KOPT-K1 (cell line): Measurements from ENCODE around the gene RIN3.
"Not testable (repeated sequence)": the region's sequence is repeated elsewhere in the genome, so short reads cannot be mapped to it uniquely, and the experiment has no call there.

Source experiments
- H3K27ac ChIP-seq: fragments of 200-600 bp; sonication (generic); 2 replicates; pipeline ENCODE4 v1.5.1; 2016; ENCODE audit warnings: antibody characterized with exemption, mild to moderate bottlenecking, low read depth, low read length; ENCODE audit not compliant: poor library complexity, severe bottlenecking
- H3K36me3 ChIP-seq: fragments of 200-600 bp; sonication (generic); 2 replicates; pipeline ENCODE4 v1.5.1; 2017; ENCODE audit warnings: antibody characterized with exemption, mild to moderate bottlenecking, low read length, moderate library complexity; ENCODE audit not compliant: insufficient read depth
- H3K9me3 ChIP-seq: fragments of 200-600 bp; sonication (generic); 2 replicates; pipeline ENCODE4 v1.5.1; 2017; ENCODE audit warnings: antibody characterized with exemption, low read length, mild to moderate bottlenecking; ENCODE audit not compliant: insufficient read depth, poor library complexity, severe bottlenecking

The RIN3 gene

DNA sequence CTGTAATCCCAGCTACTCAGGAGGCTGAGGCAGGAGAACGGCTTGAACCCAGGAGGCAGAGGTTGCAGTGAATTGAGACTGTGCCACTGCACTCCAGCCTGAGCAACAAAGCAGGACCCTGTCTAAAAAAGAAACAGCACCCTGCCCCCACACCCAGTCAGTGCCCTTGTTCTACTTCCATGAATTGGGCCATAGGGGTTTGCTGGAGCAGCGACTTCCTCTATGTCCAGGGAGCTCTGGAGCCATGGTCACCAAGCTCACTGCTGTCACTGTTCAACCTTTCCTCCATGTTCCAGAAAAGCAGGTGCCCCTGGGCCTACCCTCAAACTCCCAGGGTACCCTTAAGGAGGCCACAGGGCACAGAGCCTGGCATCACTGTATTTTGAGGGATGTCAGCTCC is 116.8 kb downstream of the RIN3 start:
- Histone ChIP-seq H3K27ac (no peak overlapping the region), H3K36me3 (peaks cover 33% of the 10 kb centered on the region), H3K9me3 (peaks cover 28% of the 10 kb centered on the region)

DNA sequence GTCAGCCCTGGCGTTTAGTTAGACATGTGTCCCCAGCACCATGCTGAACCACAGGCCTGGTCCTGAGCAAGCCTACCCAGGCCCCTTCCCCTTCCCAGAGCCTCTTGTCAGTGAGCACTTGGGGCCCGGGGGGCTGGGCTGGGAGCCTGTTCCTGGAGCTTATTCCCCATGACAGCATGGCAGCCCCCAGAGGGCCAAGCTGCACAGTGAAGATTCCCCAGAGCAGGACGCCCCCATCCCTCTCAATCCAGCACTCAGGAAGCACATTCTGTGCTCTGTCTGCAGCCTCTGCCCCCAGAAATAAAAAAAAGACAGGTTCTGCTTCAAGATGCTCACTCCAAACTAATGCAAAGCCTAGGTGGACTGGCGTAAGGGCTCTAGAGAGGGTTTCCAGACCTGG is 117.5 kb downstream of the RIN3 start:
- Histone ChIP-seq H3K27ac (no peak overlapping the region), H3K9me3 (peaks cover 22% of the 10 kb centered on the region), H3K36me3 (peaks cover 27% of the 10 kb centered on the region)

DNA sequence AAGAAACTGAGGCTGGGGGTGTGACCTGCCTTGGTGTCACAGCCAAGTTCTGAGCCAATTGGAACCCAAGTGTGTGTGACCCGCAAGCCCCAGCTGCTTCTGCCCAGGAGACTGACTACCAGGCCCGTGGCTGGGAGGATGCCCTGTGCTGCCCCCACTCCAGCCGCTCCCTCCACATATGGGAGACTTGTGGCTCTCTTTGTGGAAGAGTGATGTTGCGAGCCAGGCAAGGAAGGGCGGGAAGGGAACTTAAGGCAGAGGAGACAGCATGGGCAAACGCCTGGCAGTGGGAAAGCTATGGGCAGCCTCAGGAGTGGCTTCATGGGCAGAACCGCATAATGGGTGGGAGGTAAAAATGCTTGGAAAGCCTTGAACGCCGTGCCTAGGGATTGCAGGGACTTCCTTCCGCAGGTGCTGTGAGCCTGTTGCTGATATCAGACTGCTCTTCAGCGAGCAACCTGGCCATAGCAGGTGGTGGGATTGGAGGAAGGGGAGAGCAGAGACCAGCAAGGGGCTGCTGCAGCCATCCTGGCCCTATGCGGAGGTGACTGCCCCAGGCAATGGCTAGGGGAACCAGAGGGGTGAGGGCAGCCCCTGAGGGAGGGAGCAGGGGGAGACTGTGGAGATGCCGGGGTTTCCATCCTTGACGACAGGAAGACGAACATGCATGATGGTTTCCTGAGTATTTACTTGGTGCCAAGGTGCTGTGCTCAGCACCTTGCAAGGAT is 119.1 kb downstream of the RIN3 start:
- Histone ChIP-seq H3K36me3 (peaks cover 10% of the 10 kb centered on the region), H3K27ac (no peak overlapping the region), H3K9me3 (peaks cover 5% of the 10 kb centered on the region)

DNA sequence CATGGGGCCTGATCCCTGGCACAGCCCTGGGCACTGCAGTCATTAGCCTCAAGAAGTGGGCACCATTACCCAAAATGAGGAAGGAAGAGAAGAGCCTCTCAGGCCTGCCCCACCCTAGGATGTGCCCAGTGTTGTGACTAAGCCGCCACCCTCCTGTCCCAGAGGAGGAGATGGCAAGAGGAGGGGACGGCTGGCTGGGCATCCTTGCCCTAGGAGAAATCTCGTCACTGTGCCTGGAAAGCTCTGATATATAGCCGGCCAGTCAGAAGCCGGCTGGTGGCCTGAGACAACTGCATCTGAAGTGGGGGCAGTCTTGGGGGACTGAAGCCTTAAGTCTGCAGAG is 119.7 kb downstream of the RIN3 start:
- Histone ChIP-seq H3K27ac (no peak overlapping the region), H3K9me3 (peaks cover under 1% of the 10 kb centered on the region), H3K36me3 (peaks cover 6% of the 10 kb centered on the region; the same call in 1 of the 2 replicates)

DNA sequence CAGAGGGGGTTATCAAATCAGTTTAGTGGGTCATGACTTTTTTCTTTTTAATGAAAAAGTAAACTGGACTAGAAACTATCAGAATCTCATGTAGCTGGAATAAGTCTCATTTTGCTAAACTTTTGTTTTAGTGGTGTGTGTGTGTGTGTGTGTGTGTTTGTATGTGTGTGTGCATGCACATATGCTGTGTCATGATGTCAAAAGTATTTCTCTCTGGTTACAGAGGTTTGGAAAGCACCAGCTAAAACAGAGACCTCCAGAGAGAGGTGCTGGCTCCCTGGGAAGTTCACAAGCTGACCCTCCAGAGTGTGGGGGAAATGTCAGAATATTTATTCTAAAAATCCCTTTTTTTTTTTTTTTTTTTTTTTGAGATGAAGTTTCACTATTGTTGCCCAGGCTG is 120.1 kb downstream of the RIN3 start:
- Histone ChIP-seq H3K9me3 (no peaks in the 10 kb centered on the region), H3K27ac (no peak overlapping the region), H3K36me3 (peaks cover 6% of the 10 kb centered on the region; the same call in 1 of the 2 replicates)

DNA sequence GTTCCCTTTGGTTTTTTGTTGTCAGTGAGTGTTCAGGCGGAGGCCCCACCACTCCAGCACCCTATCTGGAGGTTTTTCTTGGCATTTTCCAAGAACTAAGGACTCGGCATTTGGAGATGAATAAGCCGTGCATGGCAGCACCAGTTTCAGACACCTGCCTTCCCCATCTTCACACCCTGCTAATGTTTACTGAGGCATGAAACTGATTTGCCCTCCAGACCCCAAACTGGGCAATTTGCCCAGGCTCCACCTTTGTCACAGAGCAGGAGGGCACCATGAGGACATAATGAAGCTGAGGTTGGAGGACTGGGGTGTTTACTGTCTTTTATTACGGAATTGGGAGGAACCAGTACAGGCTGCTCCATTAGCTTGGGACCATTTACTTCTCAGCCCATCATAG is 121.5 kb downstream of the RIN3 start:
- Histone ChIP-seq H3K9me3 (no peaks in the 10 kb centered on the region), H3K36me3 (peaks cover 2% of the 10 kb centered on the region; the same call in 1 of the 2 replicates), H3K27ac (no peak overlapping the region)

DNA sequence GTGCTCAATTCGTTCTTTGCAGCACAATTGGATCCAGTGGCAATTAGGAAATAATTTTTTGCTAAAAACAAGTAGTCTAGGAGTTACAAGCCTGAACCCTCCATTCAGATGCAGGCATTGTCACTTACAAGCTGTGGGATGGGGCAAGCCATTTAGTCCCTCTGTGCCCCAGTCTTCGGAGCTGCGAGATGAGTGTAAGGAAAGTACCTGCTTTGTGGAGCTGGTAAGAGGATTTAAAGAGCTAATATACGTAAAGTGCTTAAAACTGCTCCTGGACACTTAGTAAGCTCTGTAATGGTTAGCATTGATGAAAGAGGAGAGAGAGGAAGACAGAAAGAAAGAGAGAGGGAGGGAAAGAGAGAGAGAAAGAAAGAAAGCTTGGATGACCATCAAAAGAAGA is 122.3 kb downstream of the RIN3 start:
- Histone ChIP-seq H3K9me3 (no peaks in the 10 kb centered on the region), H3K36me3 (peaks cover under 1% of the 10 kb centered on the region; the same call in 1 of the 2 replicates), H3K27ac (no peak overlapping the region)

DNA sequence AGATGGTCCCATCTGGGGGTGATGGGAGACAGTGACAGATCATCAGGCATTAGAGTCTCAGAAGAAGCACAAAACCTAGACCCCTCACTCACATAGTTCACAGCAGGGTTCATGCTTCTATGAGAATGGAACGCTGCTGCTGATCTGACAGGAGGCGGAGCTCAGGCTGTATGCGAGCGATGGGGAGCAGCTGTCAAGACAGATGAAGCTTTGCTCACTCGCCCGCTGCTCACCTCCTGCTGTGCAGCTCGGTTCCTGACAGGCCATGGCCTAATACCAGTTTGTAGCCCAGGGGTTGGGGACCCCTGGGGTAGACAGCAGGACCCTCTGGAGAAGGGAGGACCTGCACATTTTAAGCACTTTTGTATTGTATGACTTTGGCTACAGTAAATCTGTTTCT is 123.6 kb downstream of the RIN3 start:
- H3K9me3 ChIP-seq, result no peaks in the 10 kb centered on the region
- no peak overlapping the region for H3K27ac ChIP-seq
- H3K36me3 ChIP-seq, result peaks cover 13% of the 10 kb centered on the region

DNA sequence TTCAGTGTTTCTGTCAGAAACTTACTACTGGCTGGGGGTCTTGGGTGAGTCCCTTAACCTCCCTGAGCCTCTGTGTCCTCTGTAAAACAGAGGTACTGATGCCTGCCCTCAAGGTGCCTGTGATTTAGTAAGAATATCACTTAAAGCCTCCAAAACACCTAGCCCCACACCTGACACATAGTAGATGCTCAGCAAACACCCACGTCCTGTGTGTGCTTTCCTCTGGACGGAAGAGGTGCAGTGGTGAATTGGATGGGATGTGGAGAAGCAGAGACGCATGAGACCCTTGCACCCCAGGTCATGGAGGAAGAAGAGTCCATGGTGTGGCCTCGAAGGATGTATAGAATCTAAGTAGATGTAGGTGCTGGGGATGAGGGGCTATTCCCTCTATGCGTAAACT is 124.3 kb downstream of the RIN3 start:
- Histone ChIP-seq H3K36me3 (peaks cover 20% of the 10 kb centered on the region), H3K27ac (no peak overlapping the region), H3K9me3 (no peaks in the 10 kb centered on the region)

DNA sequence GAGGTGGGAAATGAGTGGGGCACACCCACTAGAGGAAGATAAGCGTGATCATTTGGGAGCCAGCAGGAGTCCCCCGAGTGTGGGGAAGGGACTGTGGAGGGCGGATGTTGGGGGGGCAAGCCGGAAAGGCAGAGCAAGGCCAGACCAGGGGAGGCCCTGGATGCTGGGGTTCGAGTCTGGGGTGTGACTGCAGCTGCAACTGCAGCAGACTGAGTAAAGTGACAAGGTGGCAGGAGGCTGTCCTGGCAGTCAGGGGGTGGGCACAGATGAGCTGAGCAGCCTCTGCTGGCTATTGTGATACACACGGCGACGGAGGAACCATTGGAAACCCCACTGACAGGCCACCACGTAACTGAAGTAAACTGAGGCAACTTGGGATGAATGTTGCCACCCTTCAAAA is 124.7 kb downstream of the RIN3 start:
- Histone ChIP-seq H3K27ac (no peak overlapping the region), H3K9me3 (no peaks in the 10 kb centered on the region), H3K36me3 (peaks cover 24% of the 10 kb centered on the region)

DNA sequence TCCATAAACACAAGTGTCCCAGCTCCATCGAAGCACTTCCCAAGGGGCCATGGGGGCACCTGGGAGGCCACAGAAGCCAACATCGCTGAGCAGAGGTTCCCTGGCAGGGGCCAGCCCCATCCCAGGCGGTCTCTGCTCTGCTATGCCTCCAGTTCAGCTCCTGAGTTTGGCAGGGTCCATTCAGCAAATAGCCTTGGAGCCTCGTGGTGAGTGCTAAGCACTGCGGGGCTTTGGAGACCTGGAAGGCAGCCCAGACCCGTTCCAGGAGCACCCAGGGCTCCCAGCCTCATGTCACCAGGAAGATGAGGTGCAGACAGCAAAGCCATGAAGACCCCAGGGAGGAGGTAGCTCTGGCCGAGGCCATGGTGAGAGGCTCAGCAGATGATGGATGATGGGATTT is 125.3 kb downstream of the RIN3 start:
- Histone ChIP-seq H3K27ac (no peak overlapping the region), H3K9me3 (no peaks in the 10 kb centered on the region), H3K36me3 (peaks cover 30% of the 10 kb centered on the region)

DNA sequence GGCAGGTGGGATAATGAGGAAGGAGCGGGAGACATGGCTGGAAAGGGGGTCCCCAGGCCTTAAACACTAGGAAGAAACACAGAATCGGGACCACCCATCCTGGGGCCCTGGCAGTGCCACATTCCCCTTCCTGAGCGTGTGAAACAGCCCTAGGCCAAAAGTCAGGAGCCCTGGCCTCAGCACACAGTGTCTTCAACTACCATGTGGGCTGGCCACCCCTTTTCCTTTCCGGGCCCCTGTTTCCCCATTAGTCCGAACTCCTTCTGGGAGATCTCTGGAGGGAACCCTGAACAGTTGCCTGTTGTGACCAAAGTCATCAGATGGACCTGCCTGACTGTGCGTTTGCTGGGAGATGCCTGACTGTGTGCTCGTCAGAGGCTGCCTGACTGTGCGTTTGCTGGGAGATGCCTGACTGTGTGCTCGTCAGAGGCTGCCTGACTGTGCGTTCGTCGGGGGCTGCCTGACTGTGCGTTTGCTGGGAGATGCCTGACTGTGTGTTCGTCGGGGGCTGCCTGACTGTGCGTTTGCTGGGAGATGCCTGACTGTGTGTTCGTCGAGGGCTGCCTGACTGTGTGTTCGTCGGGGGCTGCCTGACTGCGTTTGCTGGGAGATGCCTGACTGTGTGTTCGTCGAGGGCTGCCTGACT is 126.0 kb downstream of the RIN3 start:
- peaks cover 37% of the 10 kb centered on the region for H3K36me3 ChIP-seq
- H3K9me3 ChIP-seq, H3K27ac ChIP-seq: not testable (repeated sequence)

DNA sequence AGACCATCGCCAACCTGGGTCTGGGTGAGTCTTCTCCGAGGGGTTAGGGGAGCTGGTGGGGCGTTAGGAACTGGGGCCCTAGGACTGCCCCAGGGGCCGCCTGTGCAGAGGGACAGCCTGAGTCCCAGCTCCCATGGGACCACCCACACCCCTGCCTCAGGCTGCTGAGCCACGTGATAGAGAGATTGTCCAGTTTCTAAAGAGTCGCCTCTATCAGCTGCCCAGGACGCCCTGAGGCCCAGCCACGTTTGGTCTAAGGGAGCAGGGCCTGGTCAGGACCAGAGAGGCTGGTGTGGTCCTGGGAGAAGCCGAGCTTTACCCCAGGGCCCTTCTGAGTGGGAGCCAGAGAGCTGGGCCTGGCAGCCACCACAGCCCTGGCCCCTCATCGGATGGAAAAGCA is 127.7 kb downstream of the RIN3 start:
- H3K9me3 ChIP-seq, result peaks cover 13% of the 10 kb centered on the region
- H3K36me3 ChIP-seq, result peaks cover 47% of the 10 kb centered on the region
- H3K27ac ChIP-seq, result no peak overlapping the region

DNA sequence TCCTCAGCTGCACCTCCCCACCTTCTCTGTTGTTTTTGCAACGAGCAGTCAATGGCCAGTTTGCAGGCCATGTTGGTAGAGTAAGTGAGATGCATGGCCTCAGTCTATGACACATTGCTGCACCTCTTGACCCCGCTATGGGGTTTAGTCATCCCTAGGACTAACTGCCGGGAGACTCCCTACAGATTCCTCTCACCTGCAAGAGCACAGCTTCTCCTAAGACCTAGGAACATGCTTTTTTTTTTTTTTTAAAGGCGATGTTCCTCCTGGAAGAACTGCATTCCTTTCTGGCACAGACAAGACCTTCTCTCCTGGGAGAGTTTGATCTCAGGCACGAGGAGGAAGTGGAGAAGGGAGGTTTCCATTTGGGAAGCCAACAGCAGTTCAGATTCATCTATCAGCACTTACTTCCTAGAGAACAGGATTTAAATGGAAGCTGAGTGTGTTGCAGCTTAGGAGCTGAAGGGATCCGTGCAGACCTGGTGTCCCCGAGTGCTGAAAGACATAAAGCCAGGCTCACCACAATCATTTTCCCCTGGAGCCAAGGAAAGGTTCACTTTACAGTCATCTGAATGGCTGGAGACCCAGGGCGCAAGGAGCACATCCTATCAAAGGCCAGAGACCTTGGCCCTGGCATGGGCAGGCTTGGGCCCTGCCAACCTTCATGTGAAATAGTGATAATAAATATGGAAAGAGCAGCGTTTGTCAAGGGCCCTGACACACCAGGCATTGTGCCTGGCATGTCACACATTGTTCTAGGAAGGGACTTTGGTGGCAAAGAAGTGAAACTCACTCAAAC is 130.8 kb downstream of the RIN3 start:
- Histone ChIP-seq H3K9me3 (peaks cover 13% of the 10 kb centered on the region), H3K36me3 (peaks cover 51% of the 10 kb centered on the region), H3K27ac (no peak overlapping the region)

DNA sequence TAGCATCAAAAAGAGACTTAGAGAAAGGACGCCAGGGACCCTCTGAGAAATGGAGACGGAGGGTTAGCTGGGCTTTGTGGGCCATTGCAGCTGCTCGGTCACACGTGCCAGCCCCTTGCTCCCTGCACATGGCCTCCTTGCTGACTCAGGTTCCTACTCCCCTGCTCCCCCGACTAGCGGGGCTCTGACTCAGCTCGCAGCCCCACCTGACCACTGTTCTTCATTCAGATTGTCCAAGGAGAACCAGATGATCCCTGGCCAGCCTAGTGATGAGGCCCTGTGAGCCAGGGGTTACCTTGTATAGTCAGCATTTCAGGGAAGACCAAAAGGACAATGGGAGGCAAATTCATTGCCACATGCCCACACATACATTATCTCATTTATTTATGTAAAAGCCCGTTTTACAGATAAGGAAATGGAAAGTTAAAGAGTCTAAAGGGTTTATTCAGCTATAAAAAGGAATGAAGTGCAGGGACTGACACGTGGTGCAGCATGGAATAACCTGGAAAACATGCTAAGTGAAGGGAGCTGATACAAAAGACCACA is 131.5 kb downstream of the RIN3 start:
- peaks cover 13% of the 10 kb centered on the region for H3K9me3 ChIP-seq
- H3K36me3 ChIP-seq, result peaks cover 52% of the 10 kb centered on the region
- no peak overlapping the region for H3K27ac ChIP-seq
